CD8-positive, alpha-beta memory T cell (primary cell): ENCODE measurements around the gene PSMA7. TPM values are rescaled to one million over a fixed set of nuclear protein-coding genes. Genes with fewer than 3 reads are reported as not detected.

Source experiments
- CTCF ChIA-PET: fragments of 350-600 bp; sonication (Branson Sonifier 250); formaldehyde crosslinking; loops from one replicate; lab custom pipeline; 2021; ENCODE audit warnings: antibody characterized with exemption; lab: Charles Lee
- POLR2A ChIA-PET: fragments of 350-600 bp; sonication (Branson Sonifier 250); formaldehyde crosslinking; loops from one replicate; lab custom pipeline; 2021; ENCODE audit warnings: antibody characterized with exemption; lab: Charles Lee
- DNase-seq, 5 donors: peaks; one replicate each; pipeline versions ENCODE4 v3.0.0 to v3.0.0-alpha.2; 2020 to 2022; ENCODE audit warnings: mixed read lengths in 1 of 5
- H3K27ac ChIP-seq: one replicate; pipeline ENCODE4 v1.7.0; 2013; ENCODE audit warnings: low read depth, mild to moderate bottlenecking, low read length, moderate library complexity
- H3K27me3 ChIP-seq: 2 replicates; pipeline ENCODE4 v1.7.0; 2013; ENCODE audit warnings: low read length, mild to moderate bottlenecking; ENCODE audit not compliant: insufficient read depth, poor library complexity, severe bottlenecking
- H3K36me3 ChIP-seq: 2 replicates; pipeline ENCODE4 v1.7.0; 2013; ENCODE audit warnings: mild to moderate bottlenecking, low read length, moderate library complexity; ENCODE audit not compliant: insufficient read depth
- H3K4me1 ChIP-seq: 2 replicates; pipeline ENCODE4 v1.7.0; 2013; ENCODE audit warnings: mild to moderate bottlenecking, low read length, moderate library complexity; ENCODE audit not compliant: insufficient read depth
- H3K4me3 ChIP-seq: 2 replicates; pipeline ENCODE4 v1.7.0; 2013; ENCODE audit warnings: mild to moderate bottlenecking, low read length
- H3K9me3 ChIP-seq: 2 replicates; pipeline ENCODE4 v1.7.0; 2013; ENCODE audit warnings: mild to moderate bottlenecking, low read length
- H3K27ac Mint-ChIP-seq, 8 donors: one replicate each; pipeline ENCODE4 v1.8.0; 2020 to 2021; ENCODE audit warnings: mixed read lengths in 8 of 8, mild to moderate bottlenecking in 6 of 8, inconsistent platforms in 3 of 8, moderate library complexity in 3 of 8
- H3K27me3 Mint-ChIP-seq, 2 donors: one replicate each; pipeline ENCODE4 v1.8.0; 2020 to 2021; ENCODE audit warnings: mixed read lengths in 2 of 2, mild to moderate bottlenecking in 1 of 2, moderate library complexity in 1 of 2
- H3K36me3 Mint-ChIP-seq, 3 donors: one replicate each; pipeline ENCODE4 v1.8.0; 2020 to 2021; ENCODE audit warnings: mixed read lengths in 3 of 3, inconsistent platforms in 1 of 3, mild to moderate bottlenecking in 1 of 3
- H3K4me1 Mint-ChIP-seq, 3 donors: one replicate each; pipeline ENCODE4 v1.8.0; 2020 to 2021; ENCODE audit warnings: mixed read lengths in 3 of 3, inconsistent platforms in 1 of 3, mild to moderate bottlenecking in 1 of 3
- H3K4me3 Mint-ChIP-seq, 7 donors: one replicate each; pipeline ENCODE4 v1.8.0; 2020 to 2021; ENCODE audit warnings: mixed read lengths in 7 of 7, mild to moderate bottlenecking in 6 of 7, moderate library complexity in 4 of 7, inconsistent platforms in 2 of 7
- H3K9me3 Mint-ChIP-seq, 5 donors: one replicate each; pipeline ENCODE4 v1.8.0; 2020 to 2022; ENCODE audit warnings: mixed read lengths in 5 of 5, mild to moderate bottlenecking in 3 of 5, moderate library complexity in 2 of 5, inconsistent platforms in 1 of 5
- polyA plus RNA-seq: library from polyadenylated mRNA; unstranded; fragments of 300-500 nt; fragmentation: Illumina TruSeq; gene quantifications from one replicate; pipeline ENCODE4 v1.2.3, GENCODE V29; 2021
- total RNA-seq, 2 experiments: library from RNA; stranded (reverse); gene quantifications; one replicate each; pipeline ENCODE4 v1.2.3, GENCODE V29; 2021

PSMA7 gene
- total and polyA plus RNA-seq, 3 experiments from 2014 or later: 447 to 464 (median 459) TPM

DNA sequence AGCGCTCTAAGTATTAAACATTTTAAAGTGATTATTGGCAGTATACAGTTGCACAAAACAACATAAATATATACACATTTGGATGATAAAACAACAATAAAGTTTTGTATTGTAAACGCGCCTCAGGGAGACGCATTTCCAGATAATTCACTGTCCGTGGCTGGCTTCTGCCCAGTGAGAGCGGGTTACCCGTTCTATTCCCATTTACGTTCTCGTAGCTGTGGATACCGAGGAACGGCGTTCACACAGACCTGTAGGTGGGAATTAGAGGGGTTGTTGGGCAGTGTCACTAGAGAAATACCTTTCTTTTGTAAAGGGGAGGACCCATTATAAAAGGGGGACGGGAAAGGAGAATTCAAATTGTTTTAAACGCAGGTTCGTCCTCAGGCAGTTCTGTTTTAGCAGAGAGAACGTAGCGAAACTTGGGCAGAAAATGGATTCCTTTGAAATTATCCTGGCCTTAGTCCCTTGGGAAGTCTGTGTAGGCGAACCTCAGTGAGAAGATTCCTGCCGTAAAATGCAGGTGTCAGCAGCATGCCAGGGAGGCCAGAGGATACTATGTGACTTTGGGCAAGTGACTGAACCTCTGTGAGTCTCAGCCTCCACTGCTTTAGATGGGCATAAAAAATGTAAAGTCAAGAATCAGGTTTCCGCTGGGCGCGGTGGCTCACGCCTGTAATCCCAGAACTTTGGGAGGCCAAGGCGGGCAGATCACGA, 40.4 kb upstream of the PSMA7 start:
- peaks cover 0 to 15% (median 0%) of the 10 kb centered on the region in 3 donors for H3K36me3 Mint-ChIP-seq
- ChIA-PET CTCF (no interaction called here), POLR2A (no interaction called here)
- Histone ChIP-seq H3K4me1 (peaks cover 14% of the 10 kb centered on the region), H3K27ac (peak overlapping the region; percentile 93), H3K27me3 (no peaks in the 10 kb centered on the region), H3K36me3 (no peaks in the 10 kb centered on the region), H3K9me3 (no peaks in the 10 kb centered on the region), H3K4me3 (peak overlapping the region; percentile 70)
- H3K4me1 Mint-ChIP-seq: peaks cover 31 to 54% (median 45%) of the 10 kb centered on the region in 3 donors
- H3K4me3 Mint-ChIP-seq: peak overlapping the region; percentile 90 to 97 (median 93)
- H3K9me3 Mint-ChIP-seq: no peaks in the 10 kb centered on the region
- no peak for DNase-seq
- H3K27me3 Mint-ChIP-seq: peaks cover 0 to 1% of the 10 kb centered on the region in 2 donors
- H3K27ac Mint-ChIP-seq: peak overlapping the region; percentile 95 to 97 (median 96)

GRCh38 chr20:62182469-62183425, 39.6 kb upstream of the PSMA7 start, which contains the start of gene MTG2:
TSS of gene MTG2 (plus strand) at chr20:62183028. CDS start at chr20:62193421, 10,393 bp downstream.
- Histone ChIP-seq H3K27me3 (no peaks in the 10 kb centered on the region), H3K36me3 (no peaks in the 10 kb centered on the region), H3K4me1 (peaks cover 14% of the 10 kb centered on the region), H3K9me3 (no peaks in the 10 kb centered on the region), H3K4me3 (peak within 1 kb of the TSS; percentile 70), H3K27ac (peak within 1 kb of the TSS; percentile 93)
- Mint-ChIP-seq H3K36me3 (peaks cover 0 to 15% (median 0%) of the 10 kb centered on the region in 3 donors), H3K27ac (peak within 1 kb of the TSS; percentile 95 to 98 (median 96)), H3K4me3 (peak within 1 kb of the TSS; percentile 90 to 97 (median 93)), H3K27me3 (peaks cover 0 to 1% of the 10 kb centered on the region in 2 donors), H3K4me1 (peaks cover 31 to 53% (median 43%) of the 10 kb centered on the region in 3 donors), H3K9me3 (no peaks in the 10 kb centered on the region)
- ChIA-PET CTCF (no interaction called here), POLR2A (interaction anchor here (0.9 to 1.9 kb wide), 3 partner anchors 61 to 117 kb away, joined by 3 to 8 read pairs (median 5); partner anchors contain the start of genes LSM14B and TAF4)
- peak; percentile 91 to 96 (median 91) for DNase-seq

- Mint-ChIP-seq H3K36me3 (peaks cover 0 to 15% (median 0%) of the 10 kb centered on the region in 3 donors), H3K4me1 (peaks cover 24 to 44% (median 34%) of the 10 kb centered on the region in 3 donors), H3K4me3 (peak overlapping the region; percentile 90 to 97 (median 93)), H3K27ac (peak overlapping the region; percentile 93 to 98 (median 94)), H3K9me3 (no peaks in the 10 kb centered on the region), H3K27me3 (peaks cover 0 to 1% of the 10 kb centered on the region in 2 donors)
- Histone ChIP-seq H3K9me3 (no peaks in the 10 kb centered on the region), H3K36me3 (no peaks in the 10 kb centered on the region), H3K4me3 (peak overlapping the region; percentile 70), H3K27ac (peak overlapping the region; percentile 93), H3K27me3 (no peaks in the 10 kb centered on the region), H3K4me1 (peaks cover 14% of the 10 kb centered on the region)
- ChIA-PET CTCF (no interaction called here), POLR2A (interaction anchor here (1.7 to 1.9 kb wide), 2 partner anchors 60 to 116 kb away, joined by 5 to 8 read pairs; partner anchors contain the start of genes LSM14B and TAF4)
- no peak for DNase-seq
Observed at GRCh38 chr20:62181808-62182207, 38.6 kb upstream of the PSMA7 start.

DNA sequence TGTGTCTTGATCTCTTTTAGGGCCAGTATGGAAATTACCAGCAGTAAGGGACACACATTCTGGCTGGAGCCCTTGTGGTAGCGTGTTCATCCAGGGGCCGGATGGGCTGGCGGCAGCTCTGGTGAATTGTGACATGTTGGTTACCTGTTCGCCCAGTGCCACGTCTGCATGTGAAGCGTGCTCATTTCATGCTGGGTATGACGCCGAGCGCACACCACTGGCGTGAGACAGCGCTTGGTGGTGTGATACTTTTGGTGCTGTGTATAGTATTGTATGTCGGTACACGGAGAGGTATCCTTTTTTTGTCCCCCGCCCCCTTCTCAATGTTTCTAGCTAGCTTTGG, 35.9 kb upstream of the PSMA7 start:
- POLR2A ChIA-PET: no interaction called here
- Histone ChIP-seq H3K4me1 (peaks cover 8% of the 10 kb centered on the region), H3K4me3 (no peak overlapping the region), H3K9me3 (no peaks in the 10 kb centered on the region), H3K27me3 (no peaks in the 10 kb centered on the region), H3K27ac (no peak overlapping the region), H3K36me3 (no peaks in the 10 kb centered on the region)
- H3K4me3 Mint-ChIP-seq: no peak overlapping the region
- CTCF ChIA-PET: no interaction called here
- peaks cover 1 to 26% (median 3%) of the 10 kb centered on the region in 3 donors for H3K36me3 Mint-ChIP-seq
- H3K27ac Mint-ChIP-seq: peak overlapping the region in 1 of 8 donors; percentile 52
- H3K9me3 Mint-ChIP-seq: no peaks in the 10 kb centered on the region
- H3K4me1 Mint-ChIP-seq: peaks cover 15 to 24% (median 17%) of the 10 kb centered on the region in 3 donors
- DNase-seq: no peak
- peaks cover 0 to 1% of the 10 kb centered on the region in 2 donors for H3K27me3 Mint-ChIP-seq

DNA sequence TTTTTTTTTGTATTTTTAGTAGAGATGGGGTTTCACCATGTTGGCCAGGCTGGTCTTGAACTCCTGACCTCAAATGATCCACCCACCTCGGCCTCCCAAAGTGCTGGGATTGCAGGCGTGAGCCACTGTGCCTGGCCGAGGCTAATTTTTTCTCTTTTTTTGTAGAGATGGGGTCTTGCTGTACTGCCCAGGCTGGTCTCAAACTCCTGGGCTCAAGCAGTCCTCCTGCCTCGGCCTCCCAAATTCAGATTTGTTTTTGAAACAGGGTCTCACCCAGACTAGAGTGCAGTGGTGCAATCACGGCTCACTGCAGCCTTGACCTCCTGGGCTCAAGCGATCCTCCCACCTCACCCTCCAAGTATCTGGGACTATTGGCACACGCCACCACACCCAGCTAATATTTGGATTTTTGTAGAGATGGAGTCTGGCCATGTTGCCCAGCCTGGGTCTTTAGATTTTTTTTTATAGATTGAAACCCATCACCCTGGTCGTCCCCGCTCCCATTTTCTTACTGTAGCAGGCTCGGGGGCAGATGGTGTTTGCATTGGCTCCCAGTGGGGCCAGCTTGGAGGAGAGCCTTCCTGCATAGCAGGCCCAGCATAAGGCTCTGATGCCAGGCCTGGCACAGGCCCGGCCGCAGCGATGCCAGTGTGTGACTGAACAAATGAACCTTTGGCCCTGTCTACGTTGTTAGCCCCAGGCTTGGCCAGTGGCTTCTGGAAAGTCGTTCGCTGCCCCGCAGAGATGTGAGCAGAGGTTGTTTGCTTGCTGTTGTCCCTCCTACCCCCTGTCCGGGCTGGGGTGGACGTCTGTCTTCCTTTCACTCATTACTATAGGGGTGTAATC, 35.3 kb upstream of the PSMA7 start:
- Mint-ChIP-seq H3K27me3 (peaks cover 0 to 1% of the 10 kb centered on the region in 2 donors), H3K4me3 (no peak overlapping the region), H3K36me3 (peaks cover 3 to 29% (median 5%) of the 10 kb centered on the region in 3 donors), H3K9me3 (no peaks in the 10 kb centered on the region), H3K27ac (peak overlapping the region in 1 of 8 donors; percentile 52), H3K4me1 (peaks cover 11 to 18% (median 12%) of the 10 kb centered on the region in 3 donors)
- no peaks in the 10 kb centered on the region for H3K27me3 ChIP-seq
- CTCF ChIA-PET: no interaction called here
- POLR2A ChIA-PET: no interaction called here
- DNase-seq: no peak
- H3K36me3 ChIP-seq: no peaks in the 10 kb centered on the region
- no peak overlapping the region for H3K27ac ChIP-seq
- H3K4me1 ChIP-seq: peaks cover 2% of the 10 kb centered on the region
- H3K4me3 ChIP-seq: no peak overlapping the region
- no peaks in the 10 kb centered on the region for H3K9me3 ChIP-seq

GRCh38 chr20:62177307-62177706, 34.1 kb upstream of the PSMA7 start:
- H3K36me3 ChIP-seq: no peaks in the 10 kb centered on the region
- Mint-ChIP-seq H3K4me1 (peaks cover 8 to 9% (median 8%) of the 10 kb centered on the region in 3 donors), H3K9me3 (no peaks in the 10 kb centered on the region), H3K4me3 (no peak overlapping the region), H3K27me3 (no peaks in the 10 kb centered on the region), H3K36me3 (peaks cover 3 to 24% (median 5%) of the 10 kb centered on the region in 3 donors), H3K27ac (peak overlapping the region in 2 of 8 donors; percentile 60 to 64)
- DNase-seq: no peak
- no peak overlapping the region for H3K4me3 ChIP-seq
- ChIA-PET POLR2A (no interaction called here), CTCF (no interaction called here)
- no peaks in the 10 kb centered on the region for H3K27me3 ChIP-seq
- no peaks in the 10 kb centered on the region for H3K4me1 ChIP-seq
- H3K9me3 ChIP-seq: no peaks in the 10 kb centered on the region
- no peak overlapping the region for H3K27ac ChIP-seq

DNA sequence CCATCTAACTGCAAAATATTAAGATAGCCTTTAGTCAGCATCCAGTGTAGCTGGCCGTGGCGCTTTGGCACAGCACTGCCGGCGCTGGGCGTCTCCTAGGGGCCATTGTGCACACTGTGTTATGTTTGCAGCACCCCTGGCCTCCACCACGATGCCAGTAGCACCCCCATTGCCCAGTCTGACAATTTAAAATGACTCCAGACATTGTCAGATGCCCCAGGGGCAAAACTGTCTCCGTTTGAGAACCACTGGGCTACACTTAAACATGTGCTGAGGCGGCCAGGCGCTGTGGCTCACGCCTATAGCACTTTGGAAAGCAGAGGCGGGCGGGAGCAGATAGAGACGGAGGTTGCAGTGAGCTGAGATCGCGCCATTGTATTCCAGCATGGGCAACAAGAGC, 33.7 kb upstream of the PSMA7 start:
- DNase-seq: no peak
- no peaks in the 10 kb centered on the region for H3K27me3 ChIP-seq
- Mint-ChIP-seq H3K9me3 (no peaks in the 10 kb centered on the region), H3K27me3 (no peaks in the 10 kb centered on the region), H3K27ac (peak overlapping the region in 1 of 8 donors; percentile 50), H3K36me3 (peaks cover 3 to 24% (median 6%) of the 10 kb centered on the region in 3 donors), H3K4me3 (no peak overlapping the region), H3K4me1 (peaks cover 3 to 4% (median 4%) of the 10 kb centered on the region in 3 donors)
- no peak overlapping the region for H3K27ac ChIP-seq
- H3K4me3 ChIP-seq: no peak overlapping the region
- no peaks in the 10 kb centered on the region for H3K36me3 ChIP-seq
- H3K4me1 ChIP-seq: no peaks in the 10 kb centered on the region
- CTCF ChIA-PET: no interaction called here
- H3K9me3 ChIP-seq: no peaks in the 10 kb centered on the region
- POLR2A ChIA-PET: no interaction called here
